Vagina (tissue), 2 donors: ENCODE data around the gene EHD2. TPM values are rescaled to one million over a fixed set of nuclear protein-coding genes. Genes with fewer than 3 reads are reported as not detected.

ENCODE experiments used
- DNase-seq, 2 donors: peaks; one replicate each; pipeline ENCODE4 v3.0.0-alpha.2; 2017; ENCODE audit errors: extremely low spot score in 2 of 2
- H3K27ac ChIP-seq: fragments of 200-600 bp; sonication (generic); one replicate; pipeline ENCODE4 v1.5.1; 2019
- H3K27me3 ChIP-seq: fragments of 200-600 bp; sonication (generic); one replicate; pipeline ENCODE4 v1.5.1; 2019
- H3K36me3 ChIP-seq, 2 donors: fragments of 200-600 bp; sonication (generic); one replicate each; pipeline ENCODE4 v1.5.1; 2017 to 2019
- H3K4me1 ChIP-seq: fragments of 200-600 bp; sonication (generic); one replicate; pipeline ENCODE4 v1.5.1; 2019
- H3K4me3 ChIP-seq, 2 donors: fragments of 200-600 bp; sonication (generic); 1 replicate in 1 of 2; 2 replicates in 1 of 2; pipeline ENCODE4 v1.5.1; 2016 to 2019
- H3K9me3 ChIP-seq: fragments of 200-600 bp; sonication (generic); one replicate; pipeline ENCODE4 v1.5.1; 2019
- POLR2A ChIP-seq, 2 donors: fragments of 450-650 bp; IDR thresholded peaks; one replicate each; pipeline ENCODE4 v1.6.1; 2017; ENCODE audit warnings: antibody characterized with exemption in 2 of 2, mild to moderate bottlenecking in 2 of 2, moderate library complexity in 2 of 2
- POLR2AphosphoS5 ChIP-seq, 2 donors: sonication (generic); formaldehyde crosslinking; IDR thresholded peaks; one replicate each; pipeline ENCODE4 v1.9.0; 2017; ENCODE audit warnings: antibody characterized with exemption in 2 of 2, mild to moderate bottlenecking in 2 of 2, low read depth in 1 of 2; ENCODE audit not compliant: insufficient read depth in 1 of 2
- intact Hi-C: fragments of 100-400 bp; cut with DNase I; formaldehyde crosslinking; loops from one replicate; pipeline ENCODE4 v1.15.1; 2023
- total RNA-seq: library from RNA; depleted of rRNA; stranded (reverse); fragments of >200 nt; gene quantifications from one replicate; pipeline ENCODE4 v1.2.3, GENCODE V29; 2016
- TF ChIP-seq, protein P1 (sequence below), 3 experiments: fragments of 450-650 bp in 2 of 3; fragments of 200-600 bp in 1 of 3; sonication (generic) in 1 of 3; IDR thresholded peaks; one replicate each; pipeline ENCODE4 v1.5.1; 2017 to 2019; ENCODE audit warnings: antibody characterized with exemption in 3 of 3, mild to moderate bottlenecking in 2 of 3, moderate library complexity in 2 of 3

Gene EHD2
- total RNA-seq, 1 donor from 2014 or later = 125 TPM

DNA sequence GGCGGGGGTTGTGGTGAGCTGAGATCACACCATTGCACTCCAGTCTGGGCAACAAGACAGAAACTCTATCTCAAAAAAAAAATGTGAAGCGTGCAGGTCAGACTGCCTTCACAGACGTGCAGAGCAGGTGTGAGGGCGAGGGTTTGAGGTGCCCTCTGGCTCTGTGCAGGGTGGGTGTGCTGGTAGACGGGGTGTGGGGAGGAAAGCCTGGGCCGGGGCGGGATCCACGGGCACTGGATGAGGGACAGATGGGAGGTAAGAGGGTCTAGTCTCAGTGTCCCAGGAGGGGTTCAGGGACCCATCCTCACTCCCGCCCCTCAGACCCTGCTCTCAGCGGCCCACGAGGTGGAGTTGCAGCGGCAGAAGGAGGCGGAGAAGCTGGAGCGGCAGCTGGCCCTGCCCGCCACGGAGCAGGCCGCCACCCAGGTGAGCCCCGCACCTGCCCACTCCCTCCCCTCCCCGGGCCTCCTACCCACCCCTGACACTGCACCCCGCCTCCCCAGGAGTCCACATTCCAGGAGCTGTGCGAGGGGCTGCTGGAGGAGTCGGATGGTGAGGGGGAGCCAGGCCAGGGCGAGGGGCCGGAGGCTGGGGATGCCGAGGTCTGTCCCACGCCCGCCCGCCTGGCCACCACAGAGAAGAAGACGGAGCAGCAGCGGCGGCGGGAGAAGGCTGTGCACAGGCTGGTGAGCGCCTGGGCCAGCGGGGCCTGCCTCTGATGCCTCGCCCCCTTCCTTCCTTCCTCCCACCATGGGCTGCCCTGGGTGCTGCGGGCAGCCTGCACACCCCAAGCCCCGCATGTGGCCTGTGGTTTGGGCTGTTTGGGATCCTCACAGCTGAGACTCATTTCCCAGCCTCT lies 41.2 kb downstream of the EHD2 start:
- TF ChIP-seq, protein P1, sequence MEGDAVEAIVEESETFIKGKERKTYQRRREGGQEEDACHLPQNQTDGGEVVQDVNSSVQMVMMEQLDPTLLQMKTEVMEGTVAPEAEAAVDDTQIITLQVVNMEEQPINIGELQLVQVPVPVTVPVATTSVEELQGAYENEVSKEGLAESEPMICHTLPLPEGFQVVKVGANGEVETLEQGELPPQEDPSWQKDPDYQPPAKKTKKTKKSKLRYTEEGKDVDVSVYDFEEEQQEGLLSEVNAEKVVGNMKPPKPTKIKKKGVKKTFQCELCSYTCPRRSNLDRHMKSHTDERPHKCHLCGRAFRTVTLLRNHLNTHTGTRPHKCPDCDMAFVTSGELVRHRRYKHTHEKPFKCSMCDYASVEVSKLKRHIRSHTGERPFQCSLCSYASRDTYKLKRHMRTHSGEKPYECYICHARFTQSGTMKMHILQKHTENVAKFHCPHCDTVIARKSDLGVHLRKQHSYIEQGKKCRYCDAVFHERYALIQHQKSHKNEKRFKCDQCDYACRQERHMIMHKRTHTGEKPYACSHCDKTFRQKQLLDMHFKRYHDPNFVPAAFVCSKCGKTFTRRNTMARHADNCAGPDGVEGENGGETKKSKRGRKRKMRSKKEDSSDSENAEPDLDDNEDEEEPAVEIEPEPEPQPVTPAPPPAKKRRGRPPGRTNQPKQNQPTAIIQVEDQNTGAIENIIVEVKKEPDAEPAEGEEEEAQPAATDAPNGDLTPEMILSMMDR (IDR thresholded peaks at IDR 0.05) = no peak
- TF ChIP-seq POLR2A (IDR thresholded peaks at IDR 0.05) = no peak
- TF ChIP-seq POLR2AphosphoS5 (IDR thresholded peaks at IDR 0.05; ENCODE audit: insufficient read depth in 1 of 2, low read depth in 1 of 2) = no peak
- Histone ChIP-seq H3K4me1 (peaks cover 4% of the 10 kb centered on the region), H3K27me3 (no peaks in the 10 kb centered on the region), H3K9me3 (no peaks in the 10 kb centered on the region), H3K36me3 (peaks cover 4 to 90% of the 10 kb centered on the region in 2 donors), H3K4me3 (no peak overlapping the region), H3K27ac (no peak overlapping the region)
- no peak for DNase-seq
- intact Hi-C loops = loop anchor here (5.0 kb wide), 1 partner anchor 38 kb away; no protein-coding TSS in a partner anchor

DNA sequence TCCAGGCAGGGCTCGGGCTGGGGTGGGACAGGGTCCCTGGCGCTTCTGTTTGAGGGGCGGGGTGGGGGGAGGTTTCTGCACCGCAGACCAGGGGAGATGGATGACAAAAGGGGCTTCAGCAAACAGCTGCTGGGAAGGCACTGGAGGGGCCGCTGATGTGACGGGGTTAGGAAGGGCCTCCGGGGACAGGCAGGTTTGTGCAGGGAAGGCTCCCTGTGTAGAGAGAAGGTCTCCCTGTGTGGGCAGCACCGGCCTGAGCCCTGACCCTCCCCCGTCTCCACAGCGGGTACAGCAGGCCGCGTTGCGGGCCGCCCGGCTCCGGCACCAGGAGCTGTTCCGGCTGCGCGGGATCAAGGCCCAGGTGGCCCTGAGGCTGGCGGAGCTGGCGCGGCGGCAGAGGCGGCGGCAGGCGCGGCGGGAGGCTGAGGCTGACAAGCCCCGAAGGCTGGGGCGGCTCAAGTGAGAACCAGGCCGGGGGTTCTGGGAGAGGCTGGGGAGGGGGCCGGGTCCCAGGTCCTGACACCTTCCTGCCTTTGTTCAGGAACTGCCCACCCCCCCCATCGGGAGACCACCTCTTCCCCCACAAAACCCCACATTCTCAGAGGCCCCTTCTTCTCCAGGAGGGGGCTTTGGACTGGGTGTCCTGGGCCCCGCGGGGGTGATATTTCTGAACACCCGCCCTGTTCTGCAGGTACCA lies 42.0 kb downstream of the EHD2 start:
- peaks cover 4 to 82% of the 10 kb centered on the region in 2 donors for H3K36me3 ChIP-seq
- H3K27ac ChIP-seq = no peak overlapping the region
- H3K27me3 ChIP-seq = no peaks in the 10 kb centered on the region
- H3K4me3 ChIP-seq = no peak overlapping the region
- H3K9me3 ChIP-seq = no peaks in the 10 kb centered on the region
- no peaks in the 10 kb centered on the region for H3K4me1 ChIP-seq
- TF ChIP-seq, protein P1 (IDR thresholded peaks at IDR 0.05) = no peak
- TF ChIP-seq POLR2AphosphoS5 (IDR thresholded peaks at IDR 0.05; ENCODE audit: insufficient read depth in 1 of 2, low read depth in 1 of 2) = no peak
- TF ChIP-seq POLR2A (IDR thresholded peaks at IDR 0.05) = no peak
- intact Hi-C loops = no loop called here
- DNase-seq = no peak

DNA sequence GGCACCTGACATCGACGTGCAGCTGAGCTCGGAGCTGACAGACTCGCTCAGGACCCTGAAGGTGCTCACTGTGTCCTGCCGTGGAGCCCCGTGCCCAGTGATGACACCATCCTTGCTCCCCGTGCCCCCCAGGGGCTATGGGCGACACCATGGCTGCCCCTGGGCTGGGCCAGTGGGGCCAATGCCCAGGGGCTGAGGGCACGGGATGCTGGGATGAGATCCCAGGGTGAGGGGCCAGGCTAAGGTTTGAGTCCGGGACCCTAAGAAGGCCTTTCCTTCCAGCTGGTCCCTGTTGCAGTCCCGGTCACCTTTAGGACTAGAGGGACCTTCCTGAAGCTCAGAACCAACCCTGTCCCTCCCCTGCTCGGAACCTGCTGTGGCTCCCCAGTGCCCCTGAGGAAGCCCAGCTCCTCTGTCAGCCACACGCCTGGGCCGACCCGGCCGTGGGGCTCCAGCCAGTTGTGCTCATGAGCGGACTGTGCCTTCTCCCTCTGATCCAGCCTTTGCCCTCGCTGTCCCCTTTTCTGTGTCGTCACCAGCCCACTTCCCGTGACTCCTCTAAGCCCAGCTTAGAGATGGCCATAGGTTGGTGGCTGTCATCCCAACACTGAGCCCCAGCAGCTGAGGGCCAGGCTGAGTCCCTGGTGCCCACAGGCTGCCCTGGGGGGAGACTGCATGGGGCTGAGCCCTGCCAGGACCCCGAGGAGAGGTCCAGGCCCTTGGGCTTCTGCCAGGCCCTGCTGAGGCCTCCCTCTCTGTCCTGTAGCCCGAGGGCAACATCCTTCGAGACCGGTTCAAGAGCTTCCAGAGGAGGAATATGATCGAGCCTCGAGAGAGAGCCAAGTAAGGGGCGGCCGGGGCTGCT lies 42.8 kb downstream of the EHD2 start:
- Histone ChIP-seq H3K9me3 (no peaks in the 10 kb centered on the region), H3K4me1 (no peaks in the 10 kb centered on the region), H3K4me3 (no peak overlapping the region), H3K36me3 (peaks cover 4 to 74% of the 10 kb centered on the region in 2 donors), H3K27ac (no peak overlapping the region), H3K27me3 (no peaks in the 10 kb centered on the region)
- intact Hi-C loops = no loop called here
- no peak for DNase-seq
- TF ChIP-seq POLR2A (IDR thresholded peaks at IDR 0.05) (no peak), POLR2AphosphoS5 (IDR thresholded peaks at IDR 0.05; ENCODE audit: insufficient read depth in 1 of 2, low read depth in 1 of 2) (no peak)
- TF ChIP-seq, protein P1 (IDR thresholded peaks at IDR 0.05) = no peak

DNA sequence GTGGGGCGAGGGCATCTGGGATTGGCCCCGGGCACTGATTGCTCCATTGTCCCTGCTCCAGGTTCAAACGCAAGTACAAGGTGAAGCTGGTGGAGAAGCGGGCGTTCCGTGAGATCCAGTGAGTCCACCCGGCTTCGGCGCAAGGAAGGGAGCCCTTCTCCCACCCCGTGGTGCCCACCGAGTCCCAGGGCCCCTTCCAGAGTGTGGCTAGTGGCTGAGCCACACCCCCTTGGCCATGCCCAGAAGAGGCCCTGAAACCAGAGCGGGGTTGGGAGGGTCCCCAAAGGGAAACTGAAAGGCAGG lies 43.4 kb downstream of the EHD2 start:
- no peak for DNase-seq
- H3K27me3 ChIP-seq = no peaks in the 10 kb centered on the region
- no peak overlapping the region for H3K27ac ChIP-seq
- H3K4me1 ChIP-seq = no peaks in the 10 kb centered on the region
- no peak for TF ChIP-seq POLR2A (IDR thresholded peaks at IDR 0.05)
- no peak for TF ChIP-seq POLR2AphosphoS5 (IDR thresholded peaks at IDR 0.05; ENCODE audit: insufficient read depth in 1 of 2, low read depth in 1 of 2)
- TF ChIP-seq, protein P1 (IDR thresholded peaks at IDR 0.05) = no peak
- no peak overlapping the region for H3K4me3 ChIP-seq
- H3K9me3 ChIP-seq = no peaks in the 10 kb centered on the region
- intact Hi-C loops = no loop called here
- H3K36me3 ChIP-seq = peaks cover 4 to 68% of the 10 kb centered on the region in 2 donors
